ENCODE data around the gene DYRK3. TPM values are rescaled to one million over a fixed set of nuclear protein-coding genes. Genes with fewer than 3 reads are reported as not detected.
A peak's percentile ranks its signal among the peaks of the same experiment; 100 is the strongest.

DYRK3 gene
- total and polyA plus RNA-seq, 9 of the 15 experiments (the other 6 are each of a cell fraction or from before 2014, with no cell fraction given): 4.5 to 33.7 (median 25.7) TPM

GRCh38 chr1:206657751-206658150 lies 22.4 kb downstream of the DYRK3 start:
- H3K79me2 ChIP-seq (ENCODE audit: control insufficient read depth, insufficient read depth, low read length): peaks cover 15% of the 10 kb centered on the region
- ATAC-seq (no peak), DNase-seq (ENCODE audit: extremely low read depth in 1 of 4, low spot score in 3 of 4) (no peak), FAIRE-seq (no peak)
- peaks cover 35 to 58% of the 10 kb centered on the region in 2 experiments for H3K4me1 ChIP-seq (replicated peaks in 1 of 2; ENCODE audit: control insufficient read depth in 2 of 2, insufficient read depth in 2 of 2, low read length in 2 of 2)
- no peak overlapping the region for H3K4me3 ChIP-seq
- H3K36me3 ChIP-seq (ENCODE audit: control insufficient read depth, insufficient read depth, low read length): peaks cover 15% of the 10 kb centered on the region; the same call in 2 of the 3 replicates
- POLR2A ChIA-PET: interaction anchor here (0.5 to 3.3 kb wide), 10 partner anchors 7 to 43 kb away, joined by 3 to 22 read pairs (median 6); partner anchors contain the start of gene DYRK3
- peak overlapping the region; percentile 28 to 78; a peak in 2 of 4 replicates for H3K9ac ChIP-seq (ENCODE audit: insufficient read depth in 1 of 2, low read depth in 2 of 2, low read length in 2 of 2)
- H3K9me3 ChIP-seq (replicated peaks; ENCODE audit: control insufficient read depth, insufficient read depth, low read depth, low read length): no peaks in the 10 kb centered on the region
- 58% methylated on average over 6 of the region's 6 CpGs for whole genome bisulfite sequencing (ENCODE audit: insufficient coverage, low coverage, missing lambda C conversion rate)
- no peaks in the 10 kb centered on the region for H4K20me1 ChIP-seq (replicated peaks; ENCODE audit: control insufficient read depth, insufficient read depth, low read length)
- no peak overlapping the region; the same call in 1 of the 2 replicates for H3K4me2 ChIP-seq (ENCODE audit: insufficient read depth, low read length)
- CTCF ChIA-PET (ENCODE audit: low intra/inter-chr PET ratio): interaction anchor here (0.5 to 1.1 kb wide), 3 partner anchors 68 to 1139 kb away, joined by 3 to 5 read pairs (median 3); no protein-coding TSS in a partner anchor
- intact Hi-C loops (cut with micrococcal nuclease) (no loop called here), in situ Hi-C loops (cut with MboI) (no loop called here)
- H3K9me1 ChIP-seq (ENCODE audit: control insufficient read depth, insufficient read depth, low read length): no peaks in the 10 kb centered on the region
- TF ChIP-seq NR3C1 (CRISPR knock-in tag; IDR thresholded peaks at IDR 0.05) (no peak), ATF3 (IDR thresholded peaks at IDR 0.05) (no peak), ATF3 (CRISPR knock-in tag; conservative IDR thresholded peaks at IDR 0.05) (0 out of 2 replicates have a peak, but pooled peaks have one; percentile 14), ZBTB7A (IDR thresholded peaks at IDR 0.05; ENCODE audit: borderline replicate concordance, control insufficient read depth, low read depth, low read length) (no peak), SMAD1 (IDR thresholded peaks at IDR 0.05; ENCODE audit: low read depth, low read length, partially characterized antibody) (no peak)
- H3K27ac ChIP-seq (ENCODE audit: extremely low read depth, low read depth, low read length): no peak overlapping the region
- BruUV-seq (replicated peaks): no TSS peak
- no peaks in the 10 kb centered on the region for H3K27me3 ChIP-seq (ENCODE audit: control insufficient read depth in 2 of 2, insufficient read depth in 2 of 2, low read length in 2 of 2)
- 0 out of 2 replicates have a peak overlapping the region, but pooled peaks have one; percentile 87 for H2AFZ ChIP-seq (ENCODE audit: low read depth, low read length)
